Smooth muscle cell of the pulmonary artery (primary cell): Measurements from ENCODE around the gene CISD1. TPM values are rescaled to one million over a fixed set of nuclear protein-coding genes. Genes with fewer than 3 reads are reported as not detected.

ENCODE experiments used
- total RNA-seq: library from RNA; depleted of rRNA; stranded (reverse); fragments of >200 nt; gene quantifications from 2 replicates; pipeline ENCODE4 v1.2.3, GENCODE V29; 2014

Gene CISD1
- total RNA-seq = 21.0 and 22.4 TPM in 2 replicates

GRCh38 chr10:58268946-58269781 is at the start of gene CISD1:
Gene CISD1, plus strand, starts transcription at chr10:58269162. Its CDS starts 112 bp downstream, at chr10:58269274.

GRCh38 chr10:58267713-58268453 is 1.1 kb upstream of the CISD1 start, which contains the start of gene IPMK:
Gene IPMK, minus strand, starts transcription at chr10:58267894. Its CDS starts 283 bp downstream, at chr10:58267611.

GRCh38 chr10:58334817-58335305 is 65.9 kb downstream of the CISD1 start, which contains the start of gene UBE2D1:
Gene UBE2D1, plus strand, starts transcription at chr10:58335006. Its CDS starts 196 bp downstream, at chr10:58335202.

Other genes with a start within 250 kb of the CISD1 start
- 6.7 and 8.5 TPM in 2 replicates for gene IPMK, start 1.3 kb upstream of the CISD1 start, total RNA-seq
- 10.0 and 12.3 TPM in 2 replicates for gene UBE2D1, start 65.8 kb downstream of the CISD1 start, total RNA-seq
- gene TFAM, start 116.2 kb downstream of the CISD1 start, total RNA-seq = 13.0 and 18.7 TPM in 2 replicates
- gene BICC1, start 243.7 kb downstream of the CISD1 start, total RNA-seq = 78.2 and 124 TPM in 2 replicates